ENCODE results near the gene CHML. TPM values are rescaled to one million over a fixed set of nuclear protein-coding genes. Genes with fewer than 3 reads are reported as not detected.

The CHML gene
- total and polyA plus RNA-seq, 8 donors = 0.68 to 6.3 (median 3.2) TPM

DNA sequence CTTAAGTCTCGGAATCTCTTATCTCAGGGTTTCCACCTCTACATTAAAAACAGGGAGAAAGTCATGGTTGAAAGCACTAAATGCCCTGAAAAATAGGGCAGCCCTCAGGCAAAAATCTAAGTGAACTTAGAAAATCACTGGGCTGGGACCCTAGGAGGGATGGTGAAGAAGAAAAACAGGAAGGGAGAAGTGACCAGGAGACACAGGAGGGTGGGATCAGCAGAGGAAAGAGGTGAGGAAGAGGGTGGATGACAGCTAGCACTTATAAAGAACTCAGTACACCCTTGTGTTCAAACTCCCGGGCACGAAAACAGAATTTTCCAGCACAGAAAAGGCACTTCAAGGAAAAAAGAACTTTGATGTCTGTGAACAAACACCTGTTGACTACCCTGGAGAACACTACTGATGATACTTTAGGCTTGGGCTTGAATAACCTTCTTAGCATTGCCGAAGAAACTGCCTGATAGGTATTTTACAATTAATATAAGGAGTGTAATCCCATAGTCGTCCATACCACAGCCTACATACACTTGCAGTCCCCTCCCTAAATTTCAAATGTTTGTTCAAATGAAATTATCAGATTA lies 2.0 kb downstream of the CHML start:
- no peaks in the 10 kb centered on the region for H3K27me3 ChIP-seq

DNA sequence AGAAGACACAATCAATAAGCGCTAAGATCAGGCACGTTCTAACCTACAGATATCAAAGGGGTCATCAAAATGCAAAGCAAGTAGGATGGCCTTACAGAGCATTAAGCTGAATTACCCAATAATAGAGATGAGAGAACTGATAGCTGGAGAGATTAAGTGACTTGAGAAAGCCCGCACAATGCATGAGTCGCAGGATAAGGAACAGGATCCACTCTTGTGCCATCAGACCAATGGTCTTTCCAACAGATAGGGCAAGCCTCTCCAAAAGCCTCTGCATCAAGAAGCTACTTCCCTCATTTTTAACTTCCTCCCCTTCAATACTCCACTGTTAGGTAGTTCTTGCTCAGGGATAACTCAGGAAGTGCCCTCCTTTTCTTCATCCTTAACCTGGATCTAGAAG lies 2.6 kb downstream of the CHML start:
- no peak overlapping the region for H3K27ac ChIP-seq
- peak overlapping the region in 1 of 4 donors; percentile 7 for H3K4me3 ChIP-seq
- TF ChIP-seq, protein P1, sequence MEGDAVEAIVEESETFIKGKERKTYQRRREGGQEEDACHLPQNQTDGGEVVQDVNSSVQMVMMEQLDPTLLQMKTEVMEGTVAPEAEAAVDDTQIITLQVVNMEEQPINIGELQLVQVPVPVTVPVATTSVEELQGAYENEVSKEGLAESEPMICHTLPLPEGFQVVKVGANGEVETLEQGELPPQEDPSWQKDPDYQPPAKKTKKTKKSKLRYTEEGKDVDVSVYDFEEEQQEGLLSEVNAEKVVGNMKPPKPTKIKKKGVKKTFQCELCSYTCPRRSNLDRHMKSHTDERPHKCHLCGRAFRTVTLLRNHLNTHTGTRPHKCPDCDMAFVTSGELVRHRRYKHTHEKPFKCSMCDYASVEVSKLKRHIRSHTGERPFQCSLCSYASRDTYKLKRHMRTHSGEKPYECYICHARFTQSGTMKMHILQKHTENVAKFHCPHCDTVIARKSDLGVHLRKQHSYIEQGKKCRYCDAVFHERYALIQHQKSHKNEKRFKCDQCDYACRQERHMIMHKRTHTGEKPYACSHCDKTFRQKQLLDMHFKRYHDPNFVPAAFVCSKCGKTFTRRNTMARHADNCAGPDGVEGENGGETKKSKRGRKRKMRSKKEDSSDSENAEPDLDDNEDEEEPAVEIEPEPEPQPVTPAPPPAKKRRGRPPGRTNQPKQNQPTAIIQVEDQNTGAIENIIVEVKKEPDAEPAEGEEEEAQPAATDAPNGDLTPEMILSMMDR (IDR thresholded peaks at IDR 0.05) = no peak
- peaks cover 0 to 18% (median 6%) of the 10 kb centered on the region in 3 donors for H3K4me1 ChIP-seq
- FAIRE-seq = no peak
- H3K27me3 ChIP-seq = no peaks in the 10 kb centered on the region
- no peaks in the 10 kb centered on the region for H3K9me3 ChIP-seq
- 79 to 81% methylated on average over 4 of the region's 4 CpGs for WGBS, 2 donors
- no peak for DNase-seq
- H3K36me3 ChIP-seq = no peaks in the 10 kb centered on the region
- intact Hi-C loops (cut with DNase I) = no loop called here
- no peak for ATAC-seq

More for the DNA sequence above, 2.0 kb downstream of the CHML start:
- ATAC-seq (no peak), FAIRE-seq (no peak), DNase-seq (no peak)
- H3K27ac ChIP-seq = no peak overlapping the region
- H3K4me3 ChIP-seq = peak overlapping the region in 1 of 4 donors; percentile 7
- WGBS, 2 donors = 62 to 76% methylated on average over 5 of the region's 5 CpGs
- no peaks in the 10 kb centered on the region for H3K36me3 ChIP-seq
- intact Hi-C loops (cut with DNase I) = no loop called here
- no peaks in the 10 kb centered on the region for H3K9me3 ChIP-seq
- TF ChIP-seq, protein P1 (IDR thresholded peaks at IDR 0.05) = no peak
- peaks cover 0 to 18% (median 6%) of the 10 kb centered on the region in 3 donors for H3K4me1 ChIP-seq

DNA sequence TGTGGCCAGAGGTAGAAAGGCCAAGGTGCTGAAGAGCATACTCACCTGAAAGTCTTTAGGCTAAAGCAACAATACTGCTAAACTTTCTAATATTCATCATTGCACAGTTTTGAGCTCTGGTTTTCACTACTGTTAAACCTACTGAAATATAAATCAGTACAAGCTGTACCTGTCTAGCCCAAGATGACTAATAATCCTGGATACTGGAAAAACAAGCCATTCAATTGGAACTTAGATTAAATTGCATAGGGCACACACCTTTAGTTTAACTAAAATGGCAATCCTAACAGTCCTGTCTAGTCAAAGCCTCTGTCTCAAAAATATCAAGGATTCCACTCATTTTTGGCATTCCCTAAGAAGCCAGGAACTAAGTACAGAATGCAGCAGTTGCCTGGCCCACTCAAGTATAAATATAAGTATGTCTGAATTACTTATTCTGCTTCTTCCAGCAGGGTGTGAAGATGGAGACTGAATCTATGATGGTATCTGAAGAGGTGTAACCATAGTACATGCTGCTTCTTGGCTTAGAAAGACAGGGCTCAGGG lies 3.1 kb downstream of the CHML start:
- no peaks in the 10 kb centered on the region for H3K27me3 ChIP-seq
- TF ChIP-seq, protein P1 (IDR thresholded peaks at IDR 0.05) = no peak
- intact Hi-C loops (cut with DNase I) = no loop called here
- H3K4me3 ChIP-seq = no peak overlapping the region
- ATAC-seq = no peak
- H3K27ac ChIP-seq = no peak overlapping the region
- no peaks in the 10 kb centered on the region for H3K9me3 ChIP-seq
- DNase-seq = no peak
- peaks cover 0 to 18% (median 6%) of the 10 kb centered on the region in 3 donors for H3K4me1 ChIP-seq
- no peaks in the 10 kb centered on the region for H3K36me3 ChIP-seq
- no peak for FAIRE-seq

DNA sequence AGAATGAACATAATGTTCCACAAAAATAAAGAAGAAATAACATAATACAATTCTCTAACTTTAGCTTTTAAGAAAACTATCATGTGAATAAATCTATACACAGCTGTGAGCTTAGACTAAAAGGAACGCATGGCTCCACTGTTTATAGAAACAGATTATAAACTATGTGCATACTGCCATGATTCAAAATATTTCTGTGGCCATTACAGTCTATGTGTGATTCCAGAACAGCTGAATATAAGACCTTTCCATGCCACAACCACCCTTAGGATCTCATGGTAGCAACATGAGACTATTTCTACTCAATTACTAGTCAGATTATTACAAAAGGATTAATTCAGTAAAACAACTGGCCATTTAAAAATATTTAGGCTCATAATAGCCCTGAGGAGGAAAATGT lies 3.9 kb downstream of the CHML start:
- H3K27me3 ChIP-seq = no peaks in the 10 kb centered on the region
- H3K4me3 ChIP-seq = no peak overlapping the region
- 65% methylated on average over 1 of the region's 1 CpG for WGBS, 2 donors
- no peak for DNase-seq
- peaks cover 0 to 18% (median 6%) of the 10 kb centered on the region in 3 donors for H3K4me1 ChIP-seq
- FAIRE-seq = no peak
- no peak for ATAC-seq
- no peaks in the 10 kb centered on the region for H3K36me3 ChIP-seq
- intact Hi-C loops (cut with DNase I) = no loop called here
- TF ChIP-seq, protein P1 (IDR thresholded peaks at IDR 0.05) = no peak
- H3K27ac ChIP-seq = no peak overlapping the region
- H3K9me3 ChIP-seq = no peaks in the 10 kb centered on the region

DNA sequence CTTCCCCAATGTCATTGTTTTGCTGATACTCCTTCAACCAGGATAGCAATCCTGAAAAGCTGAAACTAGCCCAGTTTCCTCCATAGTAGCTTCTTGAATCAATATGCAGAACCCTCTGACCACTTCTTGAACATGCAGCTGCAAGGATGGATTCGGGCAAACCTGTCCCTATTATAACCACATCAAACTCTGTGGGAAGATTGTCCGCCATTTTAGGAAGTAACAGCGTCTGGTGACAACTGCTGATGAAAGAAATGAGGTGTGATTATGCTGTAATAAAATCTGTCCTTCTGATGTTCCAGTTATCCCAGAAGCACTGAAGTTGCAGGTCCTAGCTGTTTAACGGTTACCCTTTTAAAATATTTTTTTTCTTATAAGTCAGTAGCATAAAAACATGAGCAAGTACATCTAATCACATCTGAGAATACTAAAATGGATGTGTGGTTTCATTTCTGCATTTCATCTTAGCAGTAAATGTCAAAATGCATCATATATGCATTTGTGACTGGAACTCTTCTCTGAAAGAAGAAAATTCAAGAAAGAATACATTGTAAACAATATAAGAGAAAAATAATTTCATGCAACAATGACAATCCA lies 4.5 kb downstream of the CHML start:
- no peaks in the 10 kb centered on the region for H3K9me3 ChIP-seq
- DNase-seq = no peak
- ATAC-seq = no peak
- peaks cover 0 to 15% (median 6%) of the 10 kb centered on the region in 3 donors for H3K4me1 ChIP-seq
- no peak for FAIRE-seq
- no peaks in the 10 kb centered on the region for H3K27me3 ChIP-seq
- H3K36me3 ChIP-seq = no peaks in the 10 kb centered on the region
- H3K4me3 ChIP-seq = no peak overlapping the region
- TF ChIP-seq, protein P1 (IDR thresholded peaks at IDR 0.05) = no peak
- intact Hi-C loops (cut with DNase I) = no loop called here
- 92 to 93% methylated on average over 4 of the region's 4 CpGs for WGBS, 2 donors
- no peak overlapping the region for H3K27ac ChIP-seq

Measured in pancreas (tissue), 10 donors.